Stimulated activated CD4-positive, alpha-beta T cell treated with anti-CD3 and anti-CD28 coated beads, Interleukin-1b, Interleukin-23, amount 100 ng/mL, for 4 hours (primary cell): Measurements from ENCODE around the gene CMTM8.

ENCODE experiments used
- DNase-seq, 2 donors: peaks; one replicate each; pipeline ENCODE4 v3.0.0-alpha.2; 2020; ENCODE audit warnings: low read depth in 2 of 2

CMTM8 gene

GRCh38 chr3:32276279-32276841, 37.9 kb downstream of the CMTM8 start:
- no peak for DNase-seq

GRCh38 chr3:32278714-32279113, 40.2 kb downstream of the CMTM8 start:
- no peak for DNase-seq

- no peak for DNase-seq
Measured at GRCh38 chr3:32280262-32280910, 41.9 kb downstream of the CMTM8 start.

- DNase-seq, result no peak
Measured at GRCh38 chr3:32281570-32282106, 43.2 kb downstream of the CMTM8 start.

- no peak for DNase-seq
Measured at GRCh38 chr3:32282578-32283154, 44.2 kb downstream of the CMTM8 start.

GRCh38 chr3:32283304-32283703, 44.8 kb downstream of the CMTM8 start:
- DNase-seq, result no peak

- DNase-seq, result no peak
Measured at GRCh38 chr3:32284443-32285212, 46.1 kb downstream of the CMTM8 start.

- DNase-seq, result no peak
Measured at GRCh38 chr3:32285891-32286290, 47.4 kb downstream of the CMTM8 start.

GRCh38 chr3:32288819-32289218, 50.3 kb downstream of the CMTM8 start:
- no peak for DNase-seq

GRCh38 chr3:32290619-32291018, 52.1 kb downstream of the CMTM8 start:
- DNase-seq, result no peak

- DNase-seq, result no peak
Measured at GRCh38 chr3:32292085-32292796, 53.8 kb downstream of the CMTM8 start.

GRCh38 chr3:32293903-32294302, 55.4 kb downstream of the CMTM8 start:
- DNase-seq, result no peak

GRCh38 chr3:32296251-32297204, 58.0 kb downstream of the CMTM8 start:
- peak; percentile 41 to 56 for DNase-seq

GRCh38 chr3:32297366-32297765, 58.9 kb downstream of the CMTM8 start:
- DNase-seq, result peak in 1 of 2 donors; percentile 26

- DNase-seq, result no peak
Measured at GRCh38 chr3:32301426-32301825, 62.9 kb downstream of the CMTM8 start.

- DNase-seq, result no peak
Measured at GRCh38 chr3:32302601-32303398, 64.3 kb downstream of the CMTM8 start.

GRCh38 chr3:32303399-32303747, 64.9 kb downstream of the CMTM8 start:
- DNase-seq, result no peak

- no peak for DNase-seq
Measured at GRCh38 chr3:32303977-32304881, 65.7 kb downstream of the CMTM8 start.

GRCh38 chr3:32305361-32305876, 66.9 kb downstream of the CMTM8 start:
- no peak for DNase-seq
